Panc1 (cell line): ENCODE results near the gene ADPRHL1. TPM values are rescaled to one million over a fixed set of nuclear protein-coding genes. Genes with fewer than 3 reads are reported as not detected.
A peak's percentile ranks its signal among the peaks of the same experiment; 100 is the strongest.

ENCODE experiments used
- ATAC-seq: fragments of 200-7000 bp; cut with Tn5 transposase; 2 replicates; pipeline ENCODE4 v1.9.1; 2020; ENCODE audit warnings: mild to moderate bottlenecking, moderate library complexity
- BruUV-seq: library from RNA; stranded (reverse); fragments of 400-500 nt; replicated peaks from 2 replicates; lab custom pipeline; 2021; lab: Mats Ljungman, UMichigan
- CTCF ChIA-PET: fragments of 300-600 bp; sonication (Branson Sonifier 250); formaldehyde crosslinking; loops from one replicate; lab custom pipeline; 2022; ENCODE audit warnings: antibody characterized with exemption; lab: Charles Lee
- POLR2A ChIA-PET: fragments of 300-600 bp; sonication (Branson Sonifier 250); formaldehyde crosslinking; loops from one replicate; lab custom pipeline; 2022; ENCODE audit warnings: antibody characterized with exemption; lab: Charles Lee
- DNase-seq: peaks from one replicate; pipeline ENCODE4 v3.0.0-alpha.2; 2010; ENCODE audit warnings: low read depth, low spot score
- H3K27ac ChIP-seq: 2 replicates; pipeline ENCODE4 v1.5.1; 2011; ENCODE audit warnings: mild to moderate bottlenecking, low read length, inconsistent platforms
- H3K27me3 ChIP-seq: fragments of 200-500 bp; sonication (Bioruptor generic); 2 replicates; pipeline ENCODE4 v1.6.0; 2014; ENCODE audit warnings: low read length, inconsistent platforms; ENCODE audit not compliant: control insufficient read depth, insufficient read depth
- H3K36me3 ChIP-seq: fragments of 200-500 bp; sonication (Bioruptor generic); 2 replicates; pipeline ENCODE4 v1.5.1; 2014; ENCODE audit warnings: inconsistent platforms, mild to moderate bottlenecking, low read length, moderate library complexity; ENCODE audit not compliant: control insufficient read depth, insufficient read depth
- H3K4me1 ChIP-seq: 2 replicates; pipeline ENCODE4 v1.5.1; 2011; ENCODE audit warnings: inconsistent platforms, mild to moderate bottlenecking, low read length, moderate library complexity; ENCODE audit not compliant: control insufficient read depth, insufficient read depth
- H3K4me3 ChIP-seq, 2 experiments: 2 replicates each; pipeline ENCODE4 v1.5.1; 2011 to 2012; ENCODE audit warnings: low read depth in 2 of 2, low read length in 2 of 2, mild to moderate bottlenecking in 2 of 2, inconsistent platforms in 1 of 2, moderate library complexity in 1 of 2
- H3K9me3 ChIP-seq: fragments of 200-500 bp; sonication (Bioruptor generic); 2 replicates; pipeline ENCODE4 v1.5.1; 2014; ENCODE audit warnings: low read depth, mild to moderate bottlenecking, inconsistent platforms, low read length, moderate library complexity; ENCODE audit not compliant: control insufficient read depth, insufficient read depth
- CTCF ChIP-seq: fragments of 450-650 bp; IDR thresholded peaks from 2 replicates; pipeline ENCODE4 v1.5.1; 2017; ENCODE audit warnings: mild to moderate bottlenecking
- POLR2AphosphoS5 ChIP-seq: IDR thresholded peaks from 2 replicates; pipeline ENCODE4 v1.6.1; 2012; ENCODE audit warnings: mild to moderate bottlenecking, low read depth, low read length, moderate library complexity
- SIN3A ChIP-seq: IDR thresholded peaks from 2 replicates; pipeline ENCODE4 v1.6.1; 2012; ENCODE audit warnings: low read depth, mild to moderate bottlenecking, low read length, moderate library complexity, borderline replicate concordance; ENCODE audit not compliant: insufficient read depth
- TCF7L2 ChIP-seq: IDR thresholded peaks from 2 replicates; pipeline ENCODE4 v1.6.1; 2011; ENCODE audit warnings: mild to moderate bottlenecking, low read depth, low read length, inconsistent platforms
- in situ Hi-C: cut with HindIII; loops from 2 replicates; pipeline ENCODE4 v1.10.0; 2016; ENCODE audit warnings: low sequenced_read_pairs, low pct_unique_long_range_greater_than_20kb
- intact Hi-C: fragments of 100-400 bp; cut with micrococcal nuclease; formaldehyde crosslinking; loops from one replicate; pipeline ENCODE4 v1.10.0; 2022; ENCODE audit not compliant: unreplicated experiment
- total RNA-seq: library from RNA; stranded (reverse); gene quantifications from one replicate; pipeline ENCODE4 v1.2.1, GENCODE V29; 2021; ENCODE audit not compliant: unreplicated experiment
- TF ChIP-seq, protein P1 (sequence below), 2 experiments: IDR thresholded peaks; 2 replicates each; pipeline ENCODE4 v1.6.1; 2011 to 2012; ENCODE audit warnings: low read depth in 2 of 2, control low read depth in 1 of 2, low read length in 1 of 2, mild to moderate bottlenecking in 1 of 2, moderate library complexity in 1 of 2; ENCODE audit not compliant: insufficient read depth in 1 of 2

ADPRHL1 gene
- total RNA-seq, 1 experiment from 2014 or later, result 4.8 TPM

- no peak for ATAC-seq
Observed at GRCh38 chr13:113357529-113357928, 95.8 kb downstream of the ADPRHL1 start.

GRCh38 chr13:113356596-113356995 lies 96.7 kb downstream of the ADPRHL1 start:
- Histone ChIP-seq H3K4me1 (no peaks in the 10 kb centered on the region; the same call in 1 of the 2 replicates), H3K9me3 (no peaks in the 10 kb centered on the region), H3K27me3 (no peaks in the 10 kb centered on the region), H3K36me3 (no peaks in the 10 kb centered on the region), H3K4me3 (no peak overlapping the region), H3K27ac (no peak overlapping the region)
- POLR2A ChIA-PET, result no interaction called here
- ATAC-seq, result no peak
- TF ChIP-seq CTCF (no peak), TCF7L2 (no peak), SIN3A (no peak), POLR2AphosphoS5 (no peak)
- TF ChIP-seq, protein P1, sequence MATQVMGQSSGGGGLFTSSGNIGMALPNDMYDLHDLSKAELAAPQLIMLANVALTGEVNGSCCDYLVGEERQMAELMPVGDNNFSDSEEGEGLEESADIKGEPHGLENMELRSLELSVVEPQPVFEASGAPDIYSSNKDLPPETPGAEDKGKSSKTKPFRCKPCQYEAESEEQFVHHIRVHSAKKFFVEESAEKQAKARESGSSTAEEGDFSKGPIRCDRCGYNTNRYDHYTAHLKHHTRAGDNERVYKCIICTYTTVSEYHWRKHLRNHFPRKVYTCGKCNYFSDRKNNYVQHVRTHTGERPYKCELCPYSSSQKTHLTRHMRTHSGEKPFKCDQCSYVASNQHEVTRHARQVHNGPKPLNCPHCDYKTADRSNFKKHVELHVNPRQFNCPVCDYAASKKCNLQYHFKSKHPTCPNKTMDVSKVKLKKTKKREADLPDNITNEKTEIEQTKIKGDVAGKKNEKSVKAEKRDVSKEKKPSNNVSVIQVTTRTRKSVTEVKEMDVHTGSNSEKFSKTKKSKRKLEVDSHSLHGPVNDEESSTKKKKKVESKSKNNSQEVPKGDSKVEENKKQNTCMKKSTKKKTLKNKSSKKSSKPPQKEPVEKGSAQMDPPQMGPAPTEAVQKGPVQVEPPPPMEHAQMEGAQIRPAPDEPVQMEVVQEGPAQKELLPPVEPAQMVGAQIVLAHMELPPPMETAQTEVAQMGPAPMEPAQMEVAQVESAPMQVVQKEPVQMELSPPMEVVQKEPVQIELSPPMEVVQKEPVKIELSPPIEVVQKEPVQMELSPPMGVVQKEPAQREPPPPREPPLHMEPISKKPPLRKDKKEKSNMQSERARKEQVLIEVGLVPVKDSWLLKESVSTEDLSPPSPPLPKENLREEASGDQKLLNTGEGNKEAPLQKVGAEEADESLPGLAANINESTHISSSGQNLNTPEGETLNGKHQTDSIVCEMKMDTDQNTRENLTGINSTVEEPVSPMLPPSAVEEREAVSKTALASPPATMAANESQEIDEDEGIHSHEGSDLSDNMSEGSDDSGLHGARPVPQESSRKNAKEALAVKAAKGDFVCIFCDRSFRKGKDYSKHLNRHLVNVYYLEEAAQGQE (IDR thresholded peaks at IDR 0.05; ENCODE audit: insufficient read depth in 1 of 2, low read depth in 2 of 2, low read length in 1 of 2), result no peak
- CTCF ChIA-PET, result no interaction called here
- in situ Hi-C loops, result no loop called here
- no peak for DNase-seq
- BruUV-seq, result no TSS peak
- intact Hi-C loops, result no loop called here

More at GRCh38 chr13:113357529-113357928, 95.8 kb downstream of the ADPRHL1 start:
- Histone ChIP-seq H3K36me3 (no peaks in the 10 kb centered on the region), H3K9me3 (no peaks in the 10 kb centered on the region), H3K4me1 (no peaks in the 10 kb centered on the region), H3K27me3 (no peaks in the 10 kb centered on the region), H3K4me3 (no peak overlapping the region), H3K27ac (no peak overlapping the region)
- no TSS peak for BruUV-seq
- CTCF ChIA-PET, result no interaction called here
- TF ChIP-seq TCF7L2 (no peak), CTCF (no peak)
- POLR2A ChIA-PET, result no interaction called here
- intact Hi-C loops, result no loop called here
- DNase-seq, result peak; percentile 2
- in situ Hi-C loops, result no loop called here

DNA sequence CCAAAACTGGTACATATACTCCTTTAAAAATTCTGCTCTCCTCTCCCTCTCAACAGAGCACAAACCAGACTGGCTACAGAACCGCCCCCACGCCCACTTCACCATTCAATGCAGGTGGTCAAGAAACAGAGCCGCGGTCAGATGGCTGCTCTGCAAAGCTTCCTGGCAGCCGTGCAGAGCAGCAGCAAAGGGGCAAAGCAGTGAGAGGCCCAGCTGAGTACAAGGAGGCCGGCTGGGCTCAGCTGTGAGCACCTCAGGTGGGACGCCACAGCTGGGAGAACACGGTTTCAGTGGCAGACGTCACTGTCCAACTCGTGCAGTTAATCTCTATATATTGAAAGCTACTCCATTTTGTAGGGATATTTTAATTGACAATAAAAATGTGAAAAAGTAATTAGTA lies 97.7 kb downstream of the ADPRHL1 start:
- no peak for ATAC-seq
- in situ Hi-C loops (no loop called here), intact Hi-C loops (no loop called here)
- H3K36me3 ChIP-seq, result no peaks in the 10 kb centered on the region
- BruUV-seq, result no TSS peak
- no peaks in the 10 kb centered on the region for H3K27me3 ChIP-seq
- no peak overlapping the region for H3K27ac ChIP-seq
- H3K4me3 ChIP-seq, result no peak overlapping the region
- TF ChIP-seq SIN3A (no peak), CTCF (no peak), POLR2AphosphoS5 (no peak), TCF7L2 (no peak)
- TF ChIP-seq, protein P1 (IDR thresholded peaks at IDR 0.05; ENCODE audit: insufficient read depth in 1 of 2, low read depth in 2 of 2, low read length in 1 of 2), result no peak
- H3K9me3 ChIP-seq, result no peaks in the 10 kb centered on the region
- POLR2A ChIA-PET, result no interaction called here
- CTCF ChIA-PET, result no interaction called here
- no peaks in the 10 kb centered on the region; the same call in 1 of the 2 replicates for H3K4me1 ChIP-seq
- no peak for DNase-seq
